GM18868 (cell line): ENCODE results near the gene CCDC102A.

Experiments
- ATAC-seq: cut with Tn5 transposase; IDR thresholded peaks from one replicate; pipeline ENCODE4 v1.9.1; 2021; ENCODE audit warnings: mild to moderate bottlenecking, moderate library complexity; ENCODE audit not compliant: unreplicated experiment

CCDC102A gene

GRCh38 chr16:57538235-57538721 is 1.9 kb upstream of the CCDC102A start:
- peak; percentile 14 for ATAC-seq

GRCh38 chr16:57537581-57538234 is 1.3 kb upstream of the CCDC102A start:
- ATAC-seq = no peak

- no peak for ATAC-seq
These were observed 779 bp upstream of the CCDC102A start for GRCh38 chr16:57537194-57537505.

GRCh38 chr16:57535680-57536305 is 578 bp downstream of the CCDC102A start:
- peak; percentile 64 for ATAC-seq

- no peak for ATAC-seq
These were observed 1.3 kb downstream of the CCDC102A start for GRCh38 chr16:57534881-57535658.

- ATAC-seq = no peak
These were observed 2.0 kb downstream of the CCDC102A start for GRCh38 chr16:57534337-57534880.

- no peak for ATAC-seq
These were observed 2.7 kb downstream of the CCDC102A start for GRCh38 chr16:57533431-57534336.

GRCh38 chr16:57532266-57532625 is 4.1 kb downstream of the CCDC102A start:
- ATAC-seq = no peak

GRCh38 chr16:57531635-57532265 is 4.6 kb downstream of the CCDC102A start:
- no peak for ATAC-seq

GRCh38 chr16:57531253-57531575 is 5.2 kb downstream of the CCDC102A start:
- ATAC-seq = no peak

GRCh38 chr16:57530522-57531252 is 5.7 kb downstream of the CCDC102A start:
- no peak for ATAC-seq

- peak; percentile 80 for ATAC-seq
These were observed 6.3 kb downstream of the CCDC102A start for GRCh38 chr16:57530104-57530521.

- peak; percentile 11 for ATAC-seq
These were observed 6.8 kb downstream of the CCDC102A start for GRCh38 chr16:57529391-57530103.

GRCh38 chr16:57528499-57529390 is 7.6 kb downstream of the CCDC102A start:
- no peak for ATAC-seq

GRCh38 chr16:57527610-57528360 is 8.6 kb downstream of the CCDC102A start:
- ATAC-seq = no peak

GRCh38 chr16:57527027-57527426 is 9.3 kb downstream of the CCDC102A start:
- no peak for ATAC-seq

- no peak for ATAC-seq
These were observed 9.9 kb downstream of the CCDC102A start for GRCh38 chr16:57526498-57526897.
